Adrenal gland (tissue), 19 donors: ENCODE results near the gene WDR1. TPM values are rescaled to one million over a fixed set of nuclear protein-coding genes. Genes with fewer than 3 reads are reported as not detected.

Experiments
- DNase-seq, 7 donors: peaks; one replicate each; pipeline ENCODE4 v3.0.0-alpha.2; 2019 to 2020
- H3K27ac ChIP-seq, 5 donors: fragments of 200-600 bp; sonication (generic) in 4 of 5; 1 replicate in 3 of 5; 2 replicates in 2 of 5; pipeline versions ENCODE4 v1.5.1 to v1.8.0; 2016 to 2020; ENCODE audit warnings: mild to moderate bottlenecking in 1 of 5
- H3K27me3 ChIP-seq: fragments of 200-600 bp; 2 replicates; pipeline ENCODE4 v1.8.0; 2021
- H3K36me3 ChIP-seq, 2 donors: fragments of 200-600 bp; replicated peaks in 1 of 2; 1 replicate in 1 of 2; 2 replicates in 1 of 2; pipeline versions ENCODE4 v1.5.1 to v1.8.0; 2018 to 2022
- H3K4me1 ChIP-seq, 2 donors: fragments of 200-600 bp; replicated peaks in 1 of 2; 1 replicate in 1 of 2; 2 replicates in 1 of 2; pipeline versions ENCODE4 v1.5.1 to v1.8.0; 2018 to 2021
- H3K4me3 ChIP-seq, 4 donors: fragments of 200-600 bp; sonication (generic) in 3 of 4; one replicate each; pipeline ENCODE4 v1.5.1; 2016 to 2018
- H3K9me3 ChIP-seq, 3 donors: fragments of 200-600 bp; sonication (generic) in 1 of 3; replicated peaks in 1 of 3; 1 replicate in 2 of 3; 2 replicates in 1 of 3; pipeline versions ENCODE4 v1.5.1 to v1.8.0; 2016 to 2021
- CTCF ChIP-seq, 6 experiments: fragments of 450-650 bp in 4 of 6; fragments of 200-600 bp in 2 of 6; sonication (generic) in 1 of 6; IDR thresholded peaks; 1 replicate in 5 of 6; 2 replicates in 1 of 6; pipeline versions ENCODE4 v1.5.1 to v1.8.0; 2016 to 2021; ENCODE audit warnings: antibody characterized with exemption in 6 of 6, mild to moderate bottlenecking in 2 of 6, moderate library complexity in 1 of 6
- POLR2A ChIP-seq, 2 donors: fragments of 450-650 bp; IDR thresholded peaks; one replicate each; pipeline ENCODE4 v1.6.1; 2017; ENCODE audit warnings: antibody characterized with exemption in 2 of 2, mild to moderate bottlenecking in 2 of 2, moderate library complexity in 1 of 2
- WGBS, 4 donors: extraction: QIAGEN DNeasy Blood & Tissue Kit in 2 of 4; methylation state at CpG; one replicate each; pipeline versions ENCODE4 v1.1.5 to v1.1.7; 2013 to 2017; 5-methylcytosine and 5-hydroxymethylcytosine counted together
- intact Hi-C, 2 donors: fragments of 100-400 bp; cut with DNase I; formaldehyde crosslinking; loops; one replicate each; pipeline versions ENCODE4 v1.14.1 to v1.15.0; 2022 to 2023
- long read RNA-seq, 10 donors: library from polyadenylated mRNA in 3 of 10; unstranded in 2 of 10; stranded (forward) in 1 of 10; transcript quantifications; one replicate each; pipeline ENCODE4 v2.0.0 and lab custom pipeline, GENCODE V29; 2021 to 2026
- polyA plus RNA-seq, 3 donors: library from polyadenylated mRNA; stranded (reverse); fragments of 200-250 nt in 2 of 3; fragments of 350-450 nt in 1 of 3; fragmentation: Illumina TruSeq in 1 of 3; extraction: RNeasy Lipid Tissue Mini Kit (QIAGEN cat#74804) in 1 of 3; gene quantifications; one replicate each; pipeline ENCODE4 v1.2.3, GENCODE V29; 2013 to 2014
- total RNA-seq, 9 donors: library from RNA; depleted of rRNA in 4 of 9; stranded (reverse); fragments of >200 nt in 4 of 9; fragments of 120-200 nt in 1 of 9; fragmentation: NEBNext Ultra II Directional in 1 of 9; extraction: Animal tissue kit (Norgen Biotek cat#: 25700) in 1 of 9; gene quantifications; one replicate each; pipeline versions ENCODE4 v1.1.0 to v1.2.4, GENCODE V29; 2013 to 2023
- donor health status: healthy with polysubstance abuse.
- donor health status: Bipolar disorder and iron deficiency.
- donor health status: DM: yes; HTN: yes; CAD: no.
- donor health status: DM: no; HTN: no; CAD: no.
- donor health status: DM: no; HTN: no; CAD: no.
- donor health status: DM: yes; HTN: yes; CAD: no.

The WDR1 gene
- total RNA-seq, result 100 to 1,000 TPM in 7 of 9 donors, 10 to 100 TPM in 2; 84.4 to 219 (median 147) TPM
- polyA plus RNA-seq, result 100 to 1,000 TPM in 1 of 3 donors, 10 to 100 TPM in 2; 66.5 to 228 (median 67.6) TPM
- long read RNA-seq, donor 1, transcript WDR1-204 (15 exons, 3,054 nt), result major isoform, 9 of 17 reads
- long read RNA-seq, donor 1, partial matches to known transcripts, result 5 of 17 reads
- long read RNA-seq, donor 1, other reads (novel, unspliced or antisense), result 0 of 17 reads
- long read RNA-seq, donor 2, transcript WDR1-204 (15 exons, 3,054 nt), result major isoform, 8 of 9 reads
- long read RNA-seq, donor 2, partial matches to known transcripts, result 0 of 9 reads
- long read RNA-seq, donor 2, other reads (novel, unspliced or antisense), result 0 of 9 reads
- long read RNA-seq, donor 3, transcript WDR1-204 (15 exons, 3,054 nt), result major isoform, 6 of 18 reads
- long read RNA-seq, donor 3, partial matches to known transcripts, result 11 of 18 reads
- long read RNA-seq, donor 3, other reads (novel, unspliced or antisense), result 0 of 18 reads
- long read RNA-seq, donor 4, transcript WDR1-203 (15 exons, 3,142 nt), result major isoform, 22 of 33 reads
- long read RNA-seq, donor 4, partial matches to known transcripts, result 8 of 33 reads
- long read RNA-seq, donor 4, other reads (novel, unspliced or antisense), result 1 of 33 reads
- long read RNA-seq, donor 5, transcript WDR1-202 (12 exons, 2,722 nt), result minor isoform, 9 of 347 reads
- long read RNA-seq, donor 5, transcript WDR1-203 (15 exons, 3,142 nt), result major isoform, 308 of 347 reads
- long read RNA-seq, donor 5, partial matches to known transcripts, result 16 of 347 reads
- long read RNA-seq, donor 5, other reads (novel, unspliced or antisense), result 13 of 347 reads
- long read RNA-seq, donor 6, transcript WDR1-203 (15 exons, 3,142 nt), result major isoform, 16 of 27 reads
- long read RNA-seq, donor 6, partial matches to known transcripts, result 7 of 27 reads
- long read RNA-seq, donor 6, other reads (novel, unspliced or antisense), result 3 of 27 reads
- long read RNA-seq, donor 7, transcript WDR1-204 (15 exons, 3,054 nt), result major isoform, 8 of 11 reads
- long read RNA-seq, donor 7, partial matches to known transcripts, result 0 of 11 reads
- long read RNA-seq, donor 7, other reads (novel, unspliced or antisense), result 0 of 11 reads
- long read RNA-seq, donor 8, transcript WDR1-204 (15 exons, 3,054 nt), result major isoform, 25 of 32 reads
- long read RNA-seq, donor 8, partial matches to known transcripts, result 5 of 32 reads
- long read RNA-seq, donor 8, other reads (novel, unspliced or antisense), result 0 of 32 reads
- long read RNA-seq, donor 9, transcript WDR1-204 (15 exons, 3,054 nt), result major isoform, 10 of 11 reads
- long read RNA-seq, donor 9, partial matches to known transcripts, result 0 of 11 reads
- long read RNA-seq, donor 9, other reads (novel, unspliced or antisense), result 0 of 11 reads
- long read RNA-seq, donor 10, partial matches to known transcripts, result 0 of 2 reads
- long read RNA-seq, donor 10, other reads (novel, unspliced or antisense), result 0 of 2 reads

GRCh38 chr4:10116569-10117358, at the start of gene WDR1:
WDR1 (minus strand) TSS chr4:10116799; CDS start chr4:10116666, 133 bp downstream.
- H3K27ac ChIP-seq, result peak within 1 kb of the TSS; percentile 75 to 96 (median 90)
- peaks cover 3 to 13% of the 10 kb centered on the region in 2 donors for H3K4me1 ChIP-seq
- peaks cover 0 to 32% of the 10 kb centered on the region in 2 donors for H3K36me3 ChIP-seq
- H3K4me3 ChIP-seq, result peak within 1 kb of the TSS; percentile 13 to 90 (median 38)
- intact Hi-C loops, result no loop called here
- H3K9me3 ChIP-seq, result no peaks in the 10 kb centered on the region
- TF ChIP-seq CTCF (IDR thresholded peaks at IDR 0.05), result no peak
- peak; percentile 92 to 94 for TF ChIP-seq POLR2A (IDR thresholded peaks at IDR 0.05)
- H3K27me3 ChIP-seq, result no peaks in the 10 kb centered on the region
- peak; percentile 96 to 98 (median 97) for DNase-seq
- 0 to 1% (median 0%) methylated on average over 15 to 97 of the region's 97 CpGs for WGBS, 4 donors

- intact Hi-C loops, result loop anchor here in 1 of 2 donors (5.0 kb wide), 2 partner anchors 242 to 382 kb away; no protein-coding TSS in a partner anchor
- no peaks in the 10 kb centered on the region for H3K4me1 ChIP-seq
- no peak for TF ChIP-seq POLR2A (IDR thresholded peaks at IDR 0.05)
- peak; percentile 32 to 70 (median 66) for TF ChIP-seq CTCF (IDR thresholded peaks at IDR 0.05)
- no peak overlapping the region for H3K4me3 ChIP-seq
- 26 to 35% (median 30%) methylated on average over 3 of the region's 3 CpGs for WGBS, 4 donors
- no peak overlapping the region for H3K27ac ChIP-seq
- no peaks in the 10 kb centered on the region for H3K27me3 ChIP-seq
- no peaks in the 10 kb centered on the region for H3K36me3 ChIP-seq
- peak in 6 of 7 donors; percentile 38 to 69 (median 58) for DNase-seq
- no peaks in the 10 kb centered on the region for H3K9me3 ChIP-seq
These were observed 48.3 kb upstream of the WDR1 start for GRCh38 chr4:10164877-10165283.

- intact Hi-C loops, result loop anchor here in 1 of 2 donors (5.0 kb wide), 2 partner anchors 244 to 384 kb away; no protein-coding TSS in a partner anchor
- no peaks in the 10 kb centered on the region for H3K36me3 ChIP-seq
- 84 to 96% (median 90%) methylated on average over 1 of the region's 1 CpG for WGBS, 4 donors
These were observed 46.7 kb upstream of the WDR1 start for GRCh38 chr4:10163296-10163695.

More at GRCh38 chr4:10163296-10163695, 46.7 kb upstream of the WDR1 start:
- H3K27ac ChIP-seq, result no peak overlapping the region
- DNase-seq, result no peak
- H3K9me3 ChIP-seq, result no peaks in the 10 kb centered on the region
- no peaks in the 10 kb centered on the region for H3K27me3 ChIP-seq
- no peaks in the 10 kb centered on the region for H3K4me1 ChIP-seq
- no peak overlapping the region for H3K4me3 ChIP-seq
- no peak for TF ChIP-seq CTCF (IDR thresholded peaks at IDR 0.05)
- TF ChIP-seq POLR2A (IDR thresholded peaks at IDR 0.05), result no peak
